Progenitor cell of endocrine pancreas (in vitro differentiated cells): Measurements from ENCODE around the gene HOXA10. TPM values are rescaled to one million over a fixed set of nuclear protein-coding genes. Genes with fewer than 3 reads are reported as not detected.

Source experiments
- DNase-seq: peaks from one replicate; pipeline ENCODE4 v3.0.0; 2021; ENCODE audit warnings: low spot score; ENCODE audit not compliant: unreplicated experiment
- H3K27ac Mint-ChIP-seq: 2 replicates; pipeline ENCODE4 v1.8.0; 2021; ENCODE audit warnings: mild to moderate bottlenecking, moderate library complexity, mixed read lengths
- H3K27me3 Mint-ChIP-seq: 2 replicates; pipeline ENCODE4 v1.8.0; 2021; ENCODE audit warnings: mixed read lengths
- H3K36me3 Mint-ChIP-seq: 2 replicates; pipeline ENCODE4 v1.8.0; 2022; ENCODE audit warnings: mixed read lengths; ENCODE audit not compliant: insufficient read depth
- H3K4me1 Mint-ChIP-seq: 2 replicates; pipeline ENCODE4 v1.8.0; 2021; ENCODE audit warnings: low read depth, mixed read lengths
- H3K4me3 Mint-ChIP-seq: 2 replicates; pipeline ENCODE4 v1.8.0; 2021; ENCODE audit warnings: low read depth, mild to moderate bottlenecking, moderate library complexity, mixed read lengths
- H3K9me3 Mint-ChIP-seq: 2 replicates; pipeline ENCODE4 v1.8.0; 2021; ENCODE audit warnings: low read depth, mixed read lengths
- total RNA-seq: library from RNA; stranded (reverse); gene quantifications from 2 replicates; pipeline ENCODE4 v1.2.1, GENCODE V29; 2021
- TF ChIP-seq, protein P1 (sequence below): fragments of 200-600 bp; sonication (generic); IDR thresholded peaks from one replicate; pipeline ENCODE4 v1.5.0; 2021; ENCODE audit warnings: antibody characterized with exemption, mild to moderate bottlenecking; ENCODE audit not compliant: unreplicated experiment

The HOXA10 gene
- total RNA-seq, 1 donor from 2014 or later, result not detected

DNA sequence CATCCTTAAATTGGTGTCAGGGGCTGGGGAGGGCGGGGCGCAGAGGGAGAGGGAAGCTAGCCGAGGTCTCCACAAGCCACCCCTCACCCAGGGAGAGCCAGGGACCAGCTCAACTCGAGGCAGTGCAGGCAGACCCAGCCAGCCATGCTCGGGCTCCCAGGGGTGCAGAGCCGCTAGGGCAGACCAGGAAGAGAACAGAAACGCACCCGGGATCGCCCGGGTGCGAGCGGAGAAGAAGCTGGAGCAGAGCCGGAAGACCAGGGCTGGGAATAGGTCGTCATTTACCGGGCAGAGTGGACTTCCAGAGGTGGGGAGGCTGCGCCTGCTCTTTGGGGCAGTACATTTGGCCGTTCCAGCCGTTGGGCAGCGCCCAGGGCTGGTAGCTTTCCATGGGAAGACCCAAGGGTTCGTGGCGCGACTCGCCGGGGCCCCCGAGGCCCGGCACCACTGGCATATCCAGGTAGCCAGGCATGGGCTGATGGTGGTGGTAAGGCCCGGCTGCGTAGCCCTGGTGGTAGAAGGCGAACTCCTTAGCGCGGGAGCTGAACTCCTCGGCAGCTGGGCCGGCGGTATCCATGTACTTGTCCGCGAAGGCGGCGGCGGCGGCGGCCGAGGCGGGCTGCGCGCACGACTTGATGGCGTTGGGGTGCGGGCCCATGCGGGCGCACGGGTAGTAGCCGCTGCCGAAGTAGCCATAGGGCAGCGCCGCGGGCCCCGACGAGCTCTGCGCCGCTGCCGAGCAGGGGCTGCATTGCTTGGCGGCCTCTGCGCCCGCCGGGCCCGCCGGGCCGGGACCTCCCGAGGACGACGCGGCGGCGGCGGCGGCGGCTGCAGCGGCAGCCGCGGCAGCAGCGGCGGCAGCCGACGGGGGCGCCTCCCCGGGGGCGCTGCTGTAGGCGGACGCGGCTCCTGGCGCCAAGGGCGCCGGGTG is 25.0 kb upstream of the HOXA10 start:
- Mint-ChIP-seq H3K9me3 (no peaks in the 10 kb centered on the region), H3K36me3 (no peaks in the 10 kb centered on the region), H3K4me1 (peaks cover 4% of the 10 kb centered on the region), H3K4me3 (no peak overlapping the region), H3K27ac (no peak overlapping the region), H3K27me3 (peaks cover 93% of the 10 kb centered on the region)
- TF ChIP-seq, protein P1, sequence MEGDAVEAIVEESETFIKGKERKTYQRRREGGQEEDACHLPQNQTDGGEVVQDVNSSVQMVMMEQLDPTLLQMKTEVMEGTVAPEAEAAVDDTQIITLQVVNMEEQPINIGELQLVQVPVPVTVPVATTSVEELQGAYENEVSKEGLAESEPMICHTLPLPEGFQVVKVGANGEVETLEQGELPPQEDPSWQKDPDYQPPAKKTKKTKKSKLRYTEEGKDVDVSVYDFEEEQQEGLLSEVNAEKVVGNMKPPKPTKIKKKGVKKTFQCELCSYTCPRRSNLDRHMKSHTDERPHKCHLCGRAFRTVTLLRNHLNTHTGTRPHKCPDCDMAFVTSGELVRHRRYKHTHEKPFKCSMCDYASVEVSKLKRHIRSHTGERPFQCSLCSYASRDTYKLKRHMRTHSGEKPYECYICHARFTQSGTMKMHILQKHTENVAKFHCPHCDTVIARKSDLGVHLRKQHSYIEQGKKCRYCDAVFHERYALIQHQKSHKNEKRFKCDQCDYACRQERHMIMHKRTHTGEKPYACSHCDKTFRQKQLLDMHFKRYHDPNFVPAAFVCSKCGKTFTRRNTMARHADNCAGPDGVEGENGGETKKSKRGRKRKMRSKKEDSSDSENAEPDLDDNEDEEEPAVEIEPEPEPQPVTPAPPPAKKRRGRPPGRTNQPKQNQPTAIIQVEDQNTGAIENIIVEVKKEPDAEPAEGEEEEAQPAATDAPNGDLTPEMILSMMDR, result no peak
- no peak for DNase-seq

DNA sequence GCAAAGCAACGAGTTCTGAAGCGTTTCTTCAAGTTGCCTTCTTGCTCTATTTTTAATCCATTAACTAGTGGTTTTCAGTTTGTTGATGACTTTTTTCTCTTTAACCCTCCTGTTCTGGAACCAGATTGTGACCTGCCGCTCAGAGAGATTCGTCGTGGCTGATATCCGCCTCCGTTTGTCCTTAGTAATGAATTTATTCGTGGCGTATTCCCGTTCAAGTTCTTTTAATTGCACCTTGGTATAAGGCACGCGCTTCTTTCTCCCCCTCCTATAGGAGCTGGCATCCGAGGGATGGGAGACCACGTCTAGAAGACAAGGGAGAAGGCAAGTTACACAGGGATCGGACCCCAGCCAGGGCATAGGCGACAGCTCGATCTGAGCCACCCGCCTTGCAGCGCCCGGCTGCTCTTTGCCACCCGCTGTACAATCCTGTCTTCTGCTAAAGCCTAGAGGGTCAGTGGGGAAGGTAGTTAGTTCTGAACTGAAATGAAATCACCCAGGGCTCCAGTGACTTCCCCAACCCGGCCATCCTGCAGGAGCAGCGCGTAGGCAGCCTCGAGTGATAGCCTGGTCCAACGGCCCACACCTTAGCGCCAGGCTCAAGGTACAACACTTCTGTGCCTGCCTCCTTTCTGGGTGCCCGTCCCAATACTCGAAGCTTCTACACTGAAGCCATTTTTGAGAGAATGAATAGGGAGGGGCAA is 24.2 kb upstream of the HOXA10 start:
- H3K9me3 Mint-ChIP-seq, result no peaks in the 10 kb centered on the region
- peaks cover 4% of the 10 kb centered on the region for H3K4me1 Mint-ChIP-seq
- H3K27me3 Mint-ChIP-seq, result peaks cover 93% of the 10 kb centered on the region
- no peak overlapping the region for H3K27ac Mint-ChIP-seq
- DNase-seq, result no peak
- H3K4me3 Mint-ChIP-seq, result no peak overlapping the region
- no peaks in the 10 kb centered on the region for H3K36me3 Mint-ChIP-seq
- TF ChIP-seq, protein P1, result no peak

DNA sequence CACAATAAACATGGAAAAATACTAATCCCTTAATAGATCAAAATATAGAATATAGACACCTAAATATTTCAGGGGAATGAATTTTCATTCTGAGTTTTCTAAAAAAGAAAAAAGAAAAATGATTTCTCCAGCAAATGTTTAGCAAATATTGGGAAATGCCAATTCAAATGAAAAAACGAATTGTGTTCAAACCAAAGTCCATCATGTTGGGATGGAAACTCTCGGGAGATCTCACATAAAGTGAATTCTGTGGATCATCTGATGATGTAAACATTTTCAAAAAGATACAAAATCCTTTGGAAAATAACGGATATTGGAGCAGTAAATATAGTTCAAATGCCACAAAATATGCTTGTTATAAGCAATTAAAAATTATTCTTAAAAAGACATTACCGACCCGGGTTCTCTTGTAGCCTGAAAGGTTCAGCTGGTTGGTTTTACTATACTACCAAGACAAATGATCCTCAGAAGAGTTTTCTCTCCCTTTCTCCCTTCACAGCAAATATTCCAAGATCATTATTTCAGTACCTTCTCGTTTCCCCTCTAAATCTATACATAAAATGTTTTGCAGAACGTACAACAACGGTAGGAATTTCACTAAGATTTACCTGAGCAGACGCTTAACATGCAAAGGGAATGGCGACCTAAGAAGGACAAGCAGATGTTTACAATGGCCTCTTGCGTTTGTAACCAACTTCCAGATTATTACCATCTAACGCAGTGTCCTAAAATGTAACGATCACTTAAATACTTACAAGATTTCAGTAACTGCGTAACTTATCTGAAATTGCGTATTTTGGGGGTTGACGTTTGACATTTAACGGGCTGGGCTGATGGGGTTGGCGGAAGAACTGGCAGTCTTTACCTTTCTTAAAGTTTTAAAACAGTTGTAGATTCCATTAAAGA is 23.3 kb upstream of the HOXA10 start:
- Mint-ChIP-seq H3K9me3 (no peaks in the 10 kb centered on the region), H3K36me3 (no peaks in the 10 kb centered on the region), H3K4me1 (peaks cover 4% of the 10 kb centered on the region), H3K27me3 (peaks cover 90% of the 10 kb centered on the region), H3K4me3 (no peak overlapping the region), H3K27ac (no peak overlapping the region)
- no peak for DNase-seq
- TF ChIP-seq, protein P1, result no peak

DNA sequence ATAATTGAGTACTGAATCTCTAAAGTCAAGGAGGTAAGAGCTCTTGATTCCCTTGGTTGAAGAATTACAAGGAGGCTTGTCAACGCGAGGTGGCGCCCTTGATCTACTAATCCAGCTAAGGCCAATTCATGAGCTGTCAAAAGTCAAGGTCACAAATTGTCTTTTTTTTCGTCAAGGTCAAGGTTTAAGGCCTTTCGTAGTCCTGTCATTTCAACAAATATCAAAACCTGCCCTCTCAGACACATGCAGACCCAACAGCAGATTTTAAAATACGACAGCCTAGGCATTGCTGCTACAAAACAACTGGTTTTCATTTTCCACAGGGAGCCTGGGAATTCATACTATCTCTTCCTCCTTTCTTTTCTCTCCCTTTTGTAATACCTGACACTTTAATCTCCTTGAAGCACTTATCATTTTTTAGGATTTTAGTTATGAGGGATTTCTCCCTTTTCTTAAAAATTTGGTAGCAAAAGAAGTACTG is 22.2 kb upstream of the HOXA10 start:
- Mint-ChIP-seq H3K36me3 (no peaks in the 10 kb centered on the region), H3K27ac (no peak overlapping the region), H3K4me3 (no peak overlapping the region), H3K27me3 (peaks cover 90% of the 10 kb centered on the region), H3K9me3 (no peaks in the 10 kb centered on the region), H3K4me1 (peaks cover 4% of the 10 kb centered on the region)
- TF ChIP-seq, protein P1, result peak; percentile 93
- peak; percentile 80 for DNase-seq
